T47D (cell line): Measurements from ENCODE around the gene PLD5.
"Not testable (repeated sequence)": the region's sequence is repeated elsewhere in the genome, so short reads cannot be mapped to it uniquely, and the experiment has no call there.

Source experiments
- DNase-seq, 2 experiments: peaks; one replicate each; pipeline versions ENCODE4 v3.0.0 to v3.0.0-alpha.2; 2011 to 2012; ENCODE audit warnings: low read depth in 1 of 2, low spot score in 1 of 2
- JUND ChIP-seq: IDR thresholded peaks from 2 replicates; pipeline ENCODE4 v1.6.1; 2012; ENCODE audit warnings: low read depth
- in situ Hi-C: cut with HindIII; loops from 2 replicates; pipeline ENCODE4 v1.10.0; 2016; ENCODE audit warnings: low sequenced_read_pairs, low pct_unique_long_range_greater_than_20kb

Gene PLD5

GRCh38 chr1:242147096-242147976 is 377.2 kb downstream of the PLD5 start:
- in situ Hi-C loops = no loop called here
- peak; percentile 16 to 96 for DNase-seq
- peak; percentile 74; the same call in 1 of the 2 replicates for TF ChIP-seq JUND

GRCh38 chr1:242146652-242147051 is 377.8 kb downstream of the PLD5 start:
- peak in 1 of 2 experiments; percentile 61 for DNase-seq
- in situ Hi-C loops = no loop called here
- no peak for TF ChIP-seq JUND

GRCh38 chr1:242140836-242141235 is 383.7 kb downstream of the PLD5 start:
- no peak for DNase-seq

GRCh38 chr1:242139986-242140385 is 384.5 kb downstream of the PLD5 start:
- in situ Hi-C loops = no loop called here
- DNase-seq = no peak
- TF ChIP-seq JUND = no peak

More at GRCh38 chr1:242140836-242141235, 383.7 kb downstream of the PLD5 start:
- in situ Hi-C loops = no loop called here
- no peak for TF ChIP-seq JUND

- DNase-seq = peak; percentile 35 to 85
- TF ChIP-seq JUND = no peak
- in situ Hi-C loops = no loop called here
These were observed 385.1 kb downstream of the PLD5 start for GRCh38 chr1:242139442-242139841.

GRCh38 chr1:242133796-242134195 is 390.7 kb downstream of the PLD5 start:
- DNase-seq = no peak
- no peak for TF ChIP-seq JUND
- in situ Hi-C loops = no loop called here

- no peak for DNase-seq
- in situ Hi-C loops = no loop called here
- TF ChIP-seq JUND = no peak
These were observed 391.1 kb downstream of the PLD5 start for GRCh38 chr1:242133351-242133750.

GRCh38 chr1:242132121-242132817 is 392.2 kb downstream of the PLD5 start:
- no peak for DNase-seq
- in situ Hi-C loops = no loop called here
- no peak for TF ChIP-seq JUND

- in situ Hi-C loops = no loop called here
- no peak for TF ChIP-seq JUND
- DNase-seq = peak in 1 of 2 experiments; percentile 77
These were observed 395.5 kb downstream of the PLD5 start for GRCh38 chr1:242128951-242129502.

- TF ChIP-seq JUND = no peak
- DNase-seq = no peak
- in situ Hi-C loops = no loop called here
These were observed 404.1 kb downstream of the PLD5 start for GRCh38 chr1:242120432-242120831.

- DNase-seq = no peak
- no peak for TF ChIP-seq JUND
- in situ Hi-C loops = no loop called here
These were observed 423.6 kb downstream of the PLD5 start for GRCh38 chr1:242100921-242101320.

GRCh38 chr1:242097283-242097682 is 427.2 kb downstream of the PLD5 start:
- in situ Hi-C loops, DNase-seq: not testable (repeated sequence)

GRCh38 chr1:242093116-242093515 is 431.4 kb downstream of the PLD5 start:
- TF ChIP-seq JUND = no peak
- DNase-seq = no peak
- in situ Hi-C loops = no loop called here
